NCI-H2171 (cell line): ENCODE data around the gene OR52A5.

ENCODE experiments used
- DNase-seq: peaks from one replicate; lab custom pipeline; 2025; lab: John Stamatoyannopoulos, UW

The OR52A5 gene

DNA sequence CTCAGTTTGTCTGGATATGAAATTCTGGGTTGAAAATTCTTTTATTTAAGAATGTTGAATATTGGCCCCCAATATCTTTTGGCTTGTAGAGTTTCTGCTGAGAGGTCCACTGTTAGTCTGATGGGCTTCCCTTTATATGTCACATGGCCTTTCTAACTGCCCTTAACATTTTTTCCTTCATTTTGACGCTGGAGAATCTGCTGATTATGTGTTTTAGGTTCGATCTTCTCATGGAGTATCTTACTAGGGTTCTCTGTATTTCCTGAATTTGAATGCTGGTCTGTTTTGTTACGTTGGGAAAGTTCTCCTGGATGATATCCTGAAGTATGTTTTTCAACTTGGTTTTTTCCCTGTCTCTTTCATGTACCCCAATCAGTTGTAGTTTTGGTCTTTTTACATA lies 22.8 kb downstream of the OR52A5 start:
- no peak for DNase-seq

DNA sequence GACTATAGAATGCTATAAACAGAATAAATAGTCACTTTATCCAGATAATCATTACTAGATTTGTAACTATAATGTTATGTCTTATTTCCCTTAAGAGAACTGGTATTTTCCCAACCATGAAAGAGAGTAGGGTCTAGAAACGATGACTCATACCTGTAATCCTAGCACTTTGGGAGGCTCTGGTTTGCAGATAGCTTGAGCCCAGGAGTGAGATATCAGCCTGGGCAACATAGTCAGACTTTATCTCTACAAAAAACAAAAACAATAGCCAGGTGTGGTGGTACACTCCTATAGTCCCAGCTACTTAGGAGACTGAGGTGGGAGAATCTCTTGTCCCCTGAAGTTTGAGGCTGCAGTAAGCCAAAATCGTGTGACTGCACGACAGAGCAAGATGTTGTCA lies 30.9 kb downstream of the OR52A5 start:
- DNase-seq: no peak

DNA sequence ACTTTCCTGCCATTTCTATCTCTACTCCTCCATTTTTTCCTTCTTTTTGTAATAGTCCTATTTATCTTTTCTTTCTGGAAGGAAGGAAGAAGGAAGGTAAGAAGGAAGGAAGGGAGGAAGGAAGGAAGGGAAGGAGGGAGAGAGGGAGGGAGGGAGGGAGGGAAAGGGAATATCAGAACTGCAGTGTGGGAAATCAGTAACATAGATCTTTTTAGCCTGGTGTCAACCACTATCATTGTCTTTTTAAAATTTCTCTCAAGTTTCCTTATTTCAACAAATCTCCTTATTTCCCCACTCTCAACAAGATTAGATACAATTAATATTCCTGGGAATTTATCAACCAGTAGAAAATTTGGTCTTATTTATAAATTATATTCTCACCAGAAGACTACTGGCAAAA lies 35.1 kb downstream of the OR52A5 start:
- no peak for DNase-seq

DNA sequence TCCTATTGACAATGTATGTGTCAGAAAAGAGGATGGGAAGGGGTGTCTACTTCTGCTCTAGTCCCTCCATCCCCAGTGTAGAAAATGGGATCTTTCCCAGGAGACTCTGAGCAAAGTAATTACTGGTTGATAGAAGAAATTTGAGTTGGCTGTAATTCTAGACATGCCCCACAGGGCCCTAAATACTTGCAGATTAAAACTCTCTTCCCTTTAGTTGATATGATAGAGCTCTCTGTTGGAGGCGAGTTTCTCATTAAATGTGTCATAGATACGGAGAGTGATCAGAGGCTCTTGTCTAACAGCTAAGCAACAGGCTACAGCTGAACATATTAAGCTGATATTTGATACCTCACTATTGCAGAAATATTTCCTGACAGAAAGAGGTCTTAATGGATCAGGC lies 35.9 kb downstream of the OR52A5 start:
- DNase-seq: no peak

DNA sequence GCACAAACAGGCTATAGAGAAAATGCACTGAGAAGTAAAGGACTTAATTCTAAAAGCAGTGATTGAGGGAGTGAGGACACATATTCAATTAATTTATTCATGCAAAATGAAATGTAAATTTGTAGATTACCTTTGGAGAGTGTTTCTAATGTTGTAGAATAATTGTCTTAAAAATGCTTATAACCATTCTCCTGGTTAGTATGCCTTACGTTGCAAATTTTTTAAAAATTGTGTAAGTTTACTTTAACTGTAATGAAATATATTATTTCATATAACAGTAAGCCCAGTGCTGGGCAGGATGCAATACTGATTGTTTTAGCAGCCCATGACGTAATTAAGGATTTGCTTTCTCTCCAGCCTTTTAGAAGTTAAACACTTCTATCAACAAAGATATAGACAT lies 42.1 kb downstream of the OR52A5 start:
- DNase-seq: no peak

DNA sequence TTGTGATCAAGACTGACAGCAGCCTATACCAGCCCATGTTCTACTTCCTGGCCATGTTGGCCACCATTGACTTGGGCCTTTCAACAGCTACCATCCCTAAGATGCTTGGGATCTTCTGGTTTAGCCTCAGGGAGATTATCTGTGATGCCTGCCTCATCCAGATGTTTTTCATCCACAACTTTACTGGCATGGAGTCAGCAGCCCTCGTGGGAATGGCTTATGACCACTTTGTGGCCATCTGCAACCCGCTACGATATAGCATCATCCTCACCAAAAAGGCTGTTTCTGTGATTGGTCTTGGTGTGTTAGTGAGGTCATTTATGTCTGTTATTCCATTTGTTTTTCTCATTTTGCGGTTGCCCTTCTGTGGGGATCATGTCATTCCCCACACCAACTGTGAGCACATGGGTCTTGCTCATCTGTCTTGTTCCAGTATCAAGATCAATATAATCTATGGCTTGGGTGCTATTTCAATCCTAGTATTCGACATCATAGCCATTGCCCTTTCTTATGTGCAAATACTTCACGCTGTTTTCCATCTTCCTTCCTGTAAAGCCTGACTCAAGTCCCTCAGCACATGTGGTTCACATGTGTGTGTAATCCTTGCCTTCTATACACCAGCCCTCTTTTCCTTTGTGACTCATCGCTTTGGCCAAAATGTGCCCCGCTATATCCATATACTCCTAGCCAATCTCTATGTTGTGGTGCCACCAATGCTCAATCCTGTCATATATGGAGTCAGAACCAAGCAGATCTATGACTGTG lies 45.2 kb downstream of the OR52A5 start:
- DNase-seq: no peak

DNA sequence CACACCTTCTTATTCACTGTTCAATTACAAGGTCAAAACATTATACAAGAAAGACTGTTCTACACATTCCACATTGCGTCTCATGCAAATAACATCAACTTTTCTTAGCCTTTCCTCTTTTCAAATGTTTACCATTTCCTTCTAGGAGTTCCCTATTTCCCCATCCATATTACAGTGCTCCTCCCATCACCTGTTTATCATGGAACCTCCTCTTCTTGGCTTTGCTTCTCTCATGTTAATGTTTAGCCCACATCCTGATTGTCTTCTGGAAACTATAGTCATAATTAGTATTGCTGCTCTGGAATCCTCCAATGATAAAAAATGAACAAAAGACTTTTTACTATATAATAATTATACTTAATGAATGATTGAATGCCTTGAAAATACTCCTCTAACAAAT lies 47.5 kb downstream of the OR52A5 start:
- no peak for DNase-seq

DNA sequence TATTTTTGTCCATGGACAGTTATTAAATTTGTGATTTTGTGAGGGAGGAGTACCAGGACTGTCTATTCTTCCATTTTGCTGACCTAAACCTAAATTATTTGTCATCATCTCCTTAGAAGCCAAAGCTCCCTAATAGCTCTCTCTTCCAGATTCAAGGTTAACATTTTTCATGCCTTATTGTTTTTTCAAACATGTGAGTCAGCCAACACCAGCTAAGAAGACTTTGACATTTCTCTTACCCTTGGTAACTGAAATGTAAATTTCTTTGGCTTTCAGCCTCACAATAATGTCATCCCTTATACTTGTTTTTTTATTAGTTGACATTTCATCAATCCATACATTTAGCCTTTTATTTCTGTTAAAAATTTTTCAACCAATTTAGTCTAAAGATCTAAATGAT lies 49.6 kb downstream of the OR52A5 start:
- no peak for DNase-seq

DNA sequence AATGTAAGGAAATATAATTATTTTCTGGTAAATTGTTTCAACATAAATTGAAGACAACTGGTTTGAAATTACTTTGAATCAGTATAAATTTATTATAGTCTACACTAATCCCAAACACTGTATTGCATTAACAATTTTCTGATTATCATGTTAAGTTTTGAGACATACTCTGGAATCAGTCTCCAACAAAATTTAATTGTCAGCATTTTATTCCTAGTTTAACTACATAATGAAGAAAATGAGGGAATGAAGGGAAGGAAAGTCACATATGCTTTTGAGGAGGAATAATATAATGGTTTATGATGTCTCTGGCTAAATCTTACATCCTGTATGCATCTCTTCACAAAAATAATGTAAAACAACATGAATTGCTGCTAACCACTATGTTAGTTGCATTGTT lies 54.6 kb downstream of the OR52A5 start:
- DNase-seq: no peak

DNA sequence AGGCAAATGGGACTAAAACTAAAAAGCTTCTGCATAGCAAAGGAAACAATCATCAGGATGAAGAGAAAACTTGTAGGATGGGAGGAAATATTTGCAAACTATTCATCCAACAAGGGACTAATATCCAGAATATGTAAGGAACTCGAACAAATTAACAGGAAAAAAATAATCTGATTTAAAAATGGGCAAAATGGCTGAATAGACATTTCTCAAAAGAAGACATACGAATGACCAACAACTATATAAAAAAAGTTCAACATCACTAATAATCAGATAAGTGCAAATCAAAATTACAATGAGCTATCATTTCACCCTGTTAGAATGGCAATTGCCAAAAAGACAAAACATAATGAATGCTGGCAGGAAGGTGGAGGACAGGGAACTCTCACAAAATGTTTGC lies 56.8 kb downstream of the OR52A5 start:
- no peak for DNase-seq
